HUDEP-2 (cell line): Measurements from ENCODE around the gene FBXW11.
"Not testable (repeated sequence)": the region's sequence is repeated elsewhere in the genome, so short reads cannot be mapped to it uniquely, and the experiment has no call there.

Source experiments
- DNase-seq, 76 experiments: peaks; one replicate each; lab custom pipeline; 2025; ENCODE audit not compliant: unreplicated experiment in 76 of 76; lab: John Stamatoyannopoulos, UW

FBXW11 gene

GRCh38 chr5:171956887-171957495, 49.4 kb downstream of the FBXW11 start:
- DNase-seq, result no peak

DNA sequence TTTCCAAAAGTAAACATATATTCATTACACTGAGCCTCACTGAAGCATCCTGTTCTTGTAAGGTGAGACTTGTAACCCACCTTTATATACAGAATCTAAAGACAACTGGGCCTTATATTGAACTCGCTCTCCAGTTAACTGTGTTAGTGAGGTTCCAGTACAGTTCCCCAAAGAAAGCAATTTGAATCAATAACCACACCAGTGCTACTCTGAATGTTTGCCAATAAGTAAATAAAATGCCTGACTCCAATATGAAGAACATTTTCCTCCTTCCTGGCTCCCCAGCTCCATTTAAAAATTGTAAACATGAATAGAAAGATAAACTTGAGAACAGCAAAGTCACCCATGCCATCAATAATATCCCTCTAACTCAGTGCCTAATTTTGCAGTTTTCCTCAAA, 50.1 kb downstream of the FBXW11 start:
- DNase-seq, result no peak

DNA sequence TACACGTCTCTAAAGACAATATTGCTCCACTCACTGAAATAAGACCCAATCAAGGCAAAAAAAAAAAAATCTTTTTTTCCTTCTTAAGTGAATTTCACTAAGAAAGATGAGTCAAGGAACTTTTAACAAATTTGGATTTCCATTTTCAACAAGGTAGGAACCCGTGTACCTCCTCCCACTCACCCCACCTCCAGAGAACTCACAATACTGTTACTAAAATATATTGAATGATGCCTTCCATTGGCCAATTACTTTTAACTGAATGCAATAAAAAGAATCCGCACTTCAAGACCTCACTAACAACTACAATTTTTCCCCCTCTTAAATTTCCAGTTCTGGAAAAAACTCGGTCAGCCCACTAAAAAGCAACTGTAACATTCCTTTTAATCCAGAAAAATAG, 50.7 kb downstream of the FBXW11 start:
- DNase-seq, result no peak

DNA sequence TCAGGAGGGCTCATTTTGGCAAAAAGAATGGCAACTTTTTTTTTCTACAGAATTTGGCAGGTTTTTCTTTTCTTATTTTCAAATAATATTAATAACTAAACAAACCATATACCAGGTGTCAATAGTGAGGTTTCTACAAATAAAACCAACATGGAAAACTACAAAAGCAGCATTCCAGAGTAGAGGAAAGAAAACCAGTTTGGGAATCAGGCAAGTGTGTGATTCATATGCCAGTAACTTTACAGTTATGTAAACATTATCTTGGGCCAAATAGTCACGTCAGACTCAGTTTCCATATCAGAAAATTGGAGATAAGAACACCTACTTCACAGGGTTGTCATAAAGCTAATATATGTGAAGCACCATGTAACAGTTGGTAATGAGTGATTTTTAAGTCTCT, 51.7 kb downstream of the FBXW11 start:
- no peak for DNase-seq

DNA sequence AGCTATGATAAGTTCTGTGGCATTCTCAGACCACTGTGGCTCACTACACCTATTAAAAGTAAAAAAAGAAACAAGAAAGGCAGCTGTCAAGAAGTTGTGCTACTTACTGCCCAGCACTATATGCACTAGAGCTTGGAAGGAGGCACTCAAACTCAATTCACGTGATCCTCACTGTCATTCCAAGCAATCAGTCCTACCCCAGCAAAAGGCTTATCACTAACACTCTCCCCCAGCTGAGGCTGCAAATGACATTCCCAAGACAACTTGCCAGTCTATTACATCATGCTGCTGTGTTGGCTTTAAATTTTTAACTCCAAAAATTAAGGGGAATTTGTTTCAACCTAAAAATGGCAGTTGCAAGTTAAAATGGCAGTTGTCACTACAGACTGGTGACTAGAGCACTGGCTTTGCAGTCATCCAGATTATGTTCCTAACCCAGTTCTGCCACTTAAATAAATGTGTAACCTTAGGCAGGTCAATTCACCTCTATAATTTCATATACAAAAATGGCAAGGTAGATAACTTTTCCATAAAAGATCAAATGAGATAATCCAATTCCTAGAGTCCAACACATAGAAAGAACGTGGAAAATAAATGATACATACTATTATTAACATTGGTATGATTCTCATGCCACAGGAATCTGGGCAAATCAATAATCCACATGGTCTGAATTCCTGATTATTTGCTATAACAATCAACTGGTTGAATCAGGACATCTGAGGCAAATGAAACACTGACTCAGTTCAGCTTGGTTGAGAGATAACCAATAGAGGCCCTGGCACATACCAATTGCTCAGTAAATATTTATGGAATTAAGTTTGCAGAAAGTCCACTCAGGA, 52.4 kb downstream of the FBXW11 start:
- DNase-seq, result peak in 16 of 76 experiments; percentile 2 to 40 (median 14)

DNA sequence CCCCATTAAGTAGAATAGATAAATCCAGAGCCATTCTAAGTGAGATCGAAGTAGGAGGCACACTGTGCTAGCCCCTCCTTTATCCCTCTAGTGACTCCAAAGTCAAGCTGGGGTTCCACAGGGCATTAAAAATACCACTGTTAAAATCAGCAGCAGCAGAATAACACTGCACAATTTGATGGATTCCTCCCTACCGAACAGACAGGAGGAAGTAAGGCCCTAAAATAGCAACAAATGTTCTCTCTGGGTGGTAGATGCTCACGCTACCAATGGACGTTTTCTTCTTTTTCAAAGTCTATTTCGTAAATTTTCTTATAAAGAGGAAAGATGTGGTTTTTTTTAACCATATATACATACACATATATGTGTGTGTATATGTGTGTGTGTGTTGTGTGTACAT, 54.4 kb downstream of the FBXW11 start:
- no peak for DNase-seq

DNA sequence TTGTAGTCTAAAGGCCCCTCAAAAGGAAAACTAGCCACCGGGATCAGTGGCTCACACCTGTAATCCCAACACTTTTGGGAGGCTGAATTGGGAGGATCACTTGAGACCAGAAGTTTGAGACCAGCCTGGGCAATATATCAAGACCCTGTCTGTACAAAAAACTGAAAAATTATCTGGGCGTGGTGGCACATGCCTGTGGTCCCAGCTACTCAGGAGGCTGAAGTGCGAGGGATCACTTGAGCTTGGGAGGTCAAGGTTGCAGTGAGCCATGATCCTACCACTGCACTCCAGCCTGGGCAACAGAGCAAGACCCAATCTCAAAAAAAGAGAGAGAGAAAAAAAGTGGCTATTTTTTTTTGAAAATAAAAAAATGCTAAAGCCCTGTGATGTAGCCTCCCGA, 55.2 kb downstream of the FBXW11 start:
- no peak for DNase-seq

GRCh38 chr5:171946000-171946781, 60.2 kb downstream of the FBXW11 start:
- no peak for DNase-seq

- DNase-seq, result no peak
Measured at GRCh38 chr5:171945476-171945875, 61.0 kb downstream of the FBXW11 start.

DNA sequence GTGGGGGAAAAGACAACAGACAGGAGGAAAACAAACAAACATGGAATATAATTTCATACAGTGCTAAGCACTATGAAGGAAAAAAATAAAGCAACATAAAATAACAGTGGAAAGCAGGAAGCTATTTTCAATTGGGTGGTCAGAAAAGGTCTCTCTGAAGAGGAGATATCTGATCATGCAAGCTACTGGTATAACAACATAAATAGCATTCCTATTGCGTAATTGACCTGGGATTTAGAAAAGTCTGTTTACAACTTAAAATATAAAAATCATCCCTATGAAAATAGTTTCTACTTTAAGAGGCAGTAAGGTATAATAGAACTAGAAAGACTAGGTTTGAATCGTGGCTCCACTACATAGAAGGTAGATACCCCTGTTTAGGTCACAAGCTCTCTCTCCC, 61.4 kb downstream of the FBXW11 start:
- no peak for DNase-seq

DNA sequence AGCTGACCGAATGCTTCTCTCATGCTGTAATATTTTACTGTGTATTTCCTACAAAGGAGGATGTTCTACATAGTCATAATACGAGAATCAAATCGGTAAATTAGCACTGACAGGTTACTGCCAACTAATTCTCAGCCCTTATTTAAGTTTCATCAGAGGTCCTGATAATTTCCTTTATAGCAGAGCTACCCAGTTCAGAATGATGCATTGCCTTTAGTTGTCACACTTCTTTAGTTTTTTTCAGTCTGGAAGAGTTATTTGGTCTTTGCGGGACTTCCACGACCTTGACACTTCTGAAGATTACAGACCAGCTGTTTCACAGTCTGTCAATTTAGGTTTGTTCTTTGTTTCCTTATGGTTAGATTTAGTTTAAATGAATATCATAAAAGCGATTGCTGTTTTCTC, 64.3 kb downstream of the FBXW11 start:
- DNase-seq, result not testable (repeated sequence)

GRCh38 chr5:171941675-171942074, 64.8 kb downstream of the FBXW11 start:
- DNase-seq, result not testable (repeated sequence)

DNA sequence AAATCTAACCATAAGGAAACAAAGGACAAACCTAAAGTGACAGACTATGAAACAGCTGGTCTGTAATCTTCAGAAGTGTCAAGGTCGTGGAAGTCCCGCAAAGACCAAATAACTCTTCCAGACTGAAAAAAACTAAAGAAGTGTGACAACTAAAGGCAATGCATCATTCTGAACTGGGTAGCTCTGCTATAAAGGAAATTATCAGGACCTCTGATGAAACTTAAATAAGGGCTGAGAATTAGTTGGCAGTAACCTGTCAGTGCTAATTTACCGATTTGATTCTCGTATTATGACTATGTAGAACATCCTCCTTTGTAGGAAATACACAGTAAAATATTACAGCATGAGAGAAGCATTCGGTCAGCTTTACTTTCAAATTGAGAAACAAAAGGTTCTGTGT, 65.2 kb downstream of the FBXW11 start:
- not testable (repeated sequence) for DNase-seq

DNA sequence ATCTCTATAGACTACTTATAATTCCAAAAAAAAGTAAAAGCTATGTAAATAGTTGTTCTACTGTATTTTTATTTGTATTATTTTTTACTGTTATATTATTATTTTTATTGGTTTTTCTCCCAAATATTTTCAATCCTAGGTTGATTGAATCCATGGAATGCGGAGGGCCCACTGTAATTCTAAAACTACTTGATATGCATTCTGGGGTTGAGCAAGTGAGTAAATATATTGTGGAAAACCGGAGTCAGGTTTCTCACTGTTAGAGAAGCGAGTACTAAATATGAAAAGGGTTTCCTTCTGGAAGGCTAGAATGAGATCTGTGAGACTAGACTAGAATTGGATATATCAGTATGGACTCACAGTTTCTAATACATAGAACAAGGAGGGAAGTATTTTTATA, 66.5 kb downstream of the FBXW11 start:
- no peak for DNase-seq

GRCh38 chr5:171938358-171938757, 68.1 kb downstream of the FBXW11 start:
- DNase-seq, result no peak

DNA sequence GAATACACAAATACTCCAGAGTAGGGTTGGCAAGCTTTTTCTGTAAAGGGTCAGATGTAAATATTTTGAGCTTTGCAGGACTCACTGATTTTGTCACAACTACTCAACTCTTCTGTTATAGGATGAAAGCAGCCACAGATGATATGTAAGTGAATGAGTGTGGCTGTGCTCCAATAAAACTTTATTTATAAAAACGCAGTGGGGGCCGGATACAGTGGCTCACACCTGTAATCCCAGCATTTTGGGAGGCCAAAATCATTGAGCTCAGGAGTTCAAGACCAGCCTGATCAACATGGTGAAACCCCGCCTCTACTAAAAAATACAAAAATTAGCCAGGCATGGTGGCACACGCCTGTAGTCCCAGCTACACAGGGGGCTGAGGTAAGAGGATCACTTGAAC, 69.1 kb downstream of the FBXW11 start:
- no peak for DNase-seq

GRCh38 chr5:171934586-171934985, 71.9 kb downstream of the FBXW11 start:
- no peak for DNase-seq

- no peak for DNase-seq
Measured at GRCh38 chr5:171931163-171931562, 75.3 kb downstream of the FBXW11 start.

GRCh38 chr5:171927345-171927941, 79.0 kb downstream of the FBXW11 start:
- DNase-seq, result no peak

GRCh38 chr5:171926311-171926710, 80.1 kb downstream of the FBXW11 start:
- DNase-seq, result peak in 2 of 76 experiments; percentile 7

DNA sequence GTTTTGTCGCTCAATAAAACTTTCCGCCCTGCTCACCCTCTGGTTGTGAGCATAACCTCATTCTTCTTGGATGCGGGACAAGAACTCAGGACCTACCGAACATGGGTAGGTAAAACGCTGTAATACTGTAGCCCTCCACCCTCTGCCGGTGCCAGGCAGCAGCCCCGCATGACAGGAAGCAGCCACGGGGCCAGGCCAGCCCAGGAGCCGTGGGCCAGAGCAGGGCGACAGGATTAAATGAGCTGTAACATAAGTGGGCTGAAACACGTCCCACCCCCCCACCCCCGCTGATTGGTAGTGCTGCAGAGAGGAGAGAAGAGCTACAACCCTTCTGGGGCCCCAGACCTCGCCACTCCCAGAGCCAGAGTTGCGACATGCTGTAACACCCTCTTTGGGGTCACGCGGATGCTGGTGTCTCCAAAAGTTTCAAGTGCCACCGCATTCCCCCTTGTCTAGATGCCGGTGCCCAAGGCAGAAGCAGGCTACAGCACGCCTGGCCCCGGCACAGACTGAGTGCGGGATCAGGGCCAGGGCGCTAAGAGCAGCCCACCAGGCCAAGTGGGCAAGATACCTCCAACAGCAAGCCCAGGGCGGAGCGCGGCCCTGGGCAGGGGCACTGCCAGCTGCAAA, 81.8 kb downstream of the FBXW11 start:
- DNase-seq, result no peak
